Esophagus muscularis mucosa (tissue), 4 donors: ENCODE measurements around the gene GPR137B. TPM values are rescaled to one million over a fixed set of nuclear protein-coding genes. Genes with fewer than 3 reads are reported as not detected.

Experiments used
- DNase-seq: peaks from one replicate; pipeline ENCODE4 v3.0.0-alpha.2; 2017; ENCODE audit errors: extremely low spot score
- H3K27ac ChIP-seq, 4 donors: fragments of 200-600 bp; sonication (generic); replicated peaks in 1 of 4; 1 replicate in 3 of 4; 2 replicates in 1 of 4; pipeline ENCODE4 v1.5.1; 2016 to 2019; ENCODE audit warnings: mild to moderate bottlenecking in 1 of 4
- H3K27me3 ChIP-seq, 4 donors: fragments of 200-600 bp; sonication (generic); one replicate each; pipeline versions ENCODE4 v1.5.1 to v1.6.0; 2016 to 2019
- H3K36me3 ChIP-seq, 4 donors: fragments of 200-600 bp; sonication (generic); one replicate each; pipeline ENCODE4 v1.5.1; 2016 to 2019
- H3K4me1 ChIP-seq, 4 donors: fragments of 200-600 bp; sonication (generic); one replicate each; pipeline ENCODE4 v1.5.1; 2016 to 2019
- H3K4me3 ChIP-seq, 4 donors: fragments of 200-600 bp; sonication (generic); 1 replicate in 2 of 4; 2 replicates in 2 of 4; pipeline ENCODE4 v1.5.1; 2016 to 2019; ENCODE audit warnings: mild to moderate bottlenecking in 4 of 4, moderate library complexity in 1 of 4
- H3K9me3 ChIP-seq, 4 donors: fragments of 200-600 bp; sonication (generic); 1 replicate in 3 of 4; 2 replicates in 1 of 4; pipeline ENCODE4 v1.5.1; 2016 to 2019
- EP300 ChIP-seq: sonication (generic); formaldehyde crosslinking; IDR thresholded peaks from one replicate; pipeline ENCODE4 v1.6.1; 2017; ENCODE audit warnings: antibody characterized with exemption
- POLR2A ChIP-seq: fragments of 450-650 bp; IDR thresholded peaks from one replicate; pipeline ENCODE4 v1.6.1; 2017; ENCODE audit warnings: antibody characterized with exemption, moderate library complexity, mild to moderate bottlenecking, low read depth
- POLR2AphosphoS5 ChIP-seq, 2 donors: sonication (generic); formaldehyde crosslinking; IDR thresholded peaks; one replicate each; pipeline ENCODE4 v1.6.1; 2017; ENCODE audit warnings: antibody characterized with exemption in 2 of 2
- WGBS: methylation state at CpG from one replicate; pipeline ENCODE4 v1.1.5; 2018; 5-methylcytosine and 5-hydroxymethylcytosine counted together
- intact Hi-C: fragments of 100-400 bp; cut with DNase I; formaldehyde crosslinking; loops from one replicate; pipeline ENCODE4 v1.15.1; 2023
- total RNA-seq, 4 donors: library from RNA; depleted of rRNA; stranded (reverse); fragments of >200 nt; gene quantifications; one replicate each; pipeline versions ENCODE4 v1.1.0 to v1.2.1, GENCODE V29; 2016
- TF ChIP-seq, protein P1 (sequence below), 3 experiments: fragments of 200-600 bp in 2 of 3; fragments of 450-650 bp in 1 of 3; sonication (generic) in 2 of 3; IDR thresholded peaks; one replicate each; pipeline ENCODE4 v1.5.1; 2017 to 2019; ENCODE audit warnings: antibody characterized with exemption in 3 of 3, mild to moderate bottlenecking in 2 of 3, moderate library complexity in 1 of 3

The GPR137B gene
- total RNA-seq, 4 donors from 2014 or later, result 14.5 to 21.3 (median 15.7) TPM

DNA sequence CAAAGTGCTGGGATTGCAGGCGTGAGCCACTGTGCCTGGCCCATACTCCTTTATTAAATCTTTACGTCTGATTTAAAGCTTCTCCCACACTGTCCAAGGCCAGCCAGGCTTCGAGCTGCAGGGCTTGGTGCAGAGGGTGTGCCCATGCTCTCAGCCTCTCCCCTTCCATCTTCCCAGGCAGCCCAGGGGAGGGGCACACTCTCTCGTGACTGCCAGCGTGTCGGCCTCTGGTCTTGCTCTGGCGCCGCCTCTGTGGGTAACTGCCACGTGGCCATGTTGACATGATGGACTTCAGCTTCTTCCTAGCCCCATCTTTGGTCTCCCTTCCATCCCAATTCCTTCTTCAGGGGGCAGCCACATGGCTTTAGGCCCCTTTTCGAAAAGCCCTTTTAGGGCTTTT lies 4.7 kb downstream of the GPR137B start:
- no peaks in the 10 kb centered on the region for H3K9me3 ChIP-seq
- no peak overlapping the region for H3K4me3 ChIP-seq
- no peaks in the 10 kb centered on the region for H3K36me3 ChIP-seq
- DNase-seq, result no peak
- 77% methylated on average over 10 of the region's 10 CpGs for WGBS
- H3K27me3 ChIP-seq, result no peaks in the 10 kb centered on the region
- no peak overlapping the region for H3K27ac ChIP-seq
- TF ChIP-seq POLR2AphosphoS5 (IDR thresholded peaks at IDR 0.05) (no peak), POLR2A (no peak), EP300 (no peak)
- TF ChIP-seq, protein P1, sequence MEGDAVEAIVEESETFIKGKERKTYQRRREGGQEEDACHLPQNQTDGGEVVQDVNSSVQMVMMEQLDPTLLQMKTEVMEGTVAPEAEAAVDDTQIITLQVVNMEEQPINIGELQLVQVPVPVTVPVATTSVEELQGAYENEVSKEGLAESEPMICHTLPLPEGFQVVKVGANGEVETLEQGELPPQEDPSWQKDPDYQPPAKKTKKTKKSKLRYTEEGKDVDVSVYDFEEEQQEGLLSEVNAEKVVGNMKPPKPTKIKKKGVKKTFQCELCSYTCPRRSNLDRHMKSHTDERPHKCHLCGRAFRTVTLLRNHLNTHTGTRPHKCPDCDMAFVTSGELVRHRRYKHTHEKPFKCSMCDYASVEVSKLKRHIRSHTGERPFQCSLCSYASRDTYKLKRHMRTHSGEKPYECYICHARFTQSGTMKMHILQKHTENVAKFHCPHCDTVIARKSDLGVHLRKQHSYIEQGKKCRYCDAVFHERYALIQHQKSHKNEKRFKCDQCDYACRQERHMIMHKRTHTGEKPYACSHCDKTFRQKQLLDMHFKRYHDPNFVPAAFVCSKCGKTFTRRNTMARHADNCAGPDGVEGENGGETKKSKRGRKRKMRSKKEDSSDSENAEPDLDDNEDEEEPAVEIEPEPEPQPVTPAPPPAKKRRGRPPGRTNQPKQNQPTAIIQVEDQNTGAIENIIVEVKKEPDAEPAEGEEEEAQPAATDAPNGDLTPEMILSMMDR (IDR thresholded peaks at IDR 0.05), result no peak
- H3K4me1 ChIP-seq, result peaks cover 36 to 60% (median 47%) of the 10 kb centered on the region in 4 donors
- intact Hi-C loops, result no loop called here

DNA sequence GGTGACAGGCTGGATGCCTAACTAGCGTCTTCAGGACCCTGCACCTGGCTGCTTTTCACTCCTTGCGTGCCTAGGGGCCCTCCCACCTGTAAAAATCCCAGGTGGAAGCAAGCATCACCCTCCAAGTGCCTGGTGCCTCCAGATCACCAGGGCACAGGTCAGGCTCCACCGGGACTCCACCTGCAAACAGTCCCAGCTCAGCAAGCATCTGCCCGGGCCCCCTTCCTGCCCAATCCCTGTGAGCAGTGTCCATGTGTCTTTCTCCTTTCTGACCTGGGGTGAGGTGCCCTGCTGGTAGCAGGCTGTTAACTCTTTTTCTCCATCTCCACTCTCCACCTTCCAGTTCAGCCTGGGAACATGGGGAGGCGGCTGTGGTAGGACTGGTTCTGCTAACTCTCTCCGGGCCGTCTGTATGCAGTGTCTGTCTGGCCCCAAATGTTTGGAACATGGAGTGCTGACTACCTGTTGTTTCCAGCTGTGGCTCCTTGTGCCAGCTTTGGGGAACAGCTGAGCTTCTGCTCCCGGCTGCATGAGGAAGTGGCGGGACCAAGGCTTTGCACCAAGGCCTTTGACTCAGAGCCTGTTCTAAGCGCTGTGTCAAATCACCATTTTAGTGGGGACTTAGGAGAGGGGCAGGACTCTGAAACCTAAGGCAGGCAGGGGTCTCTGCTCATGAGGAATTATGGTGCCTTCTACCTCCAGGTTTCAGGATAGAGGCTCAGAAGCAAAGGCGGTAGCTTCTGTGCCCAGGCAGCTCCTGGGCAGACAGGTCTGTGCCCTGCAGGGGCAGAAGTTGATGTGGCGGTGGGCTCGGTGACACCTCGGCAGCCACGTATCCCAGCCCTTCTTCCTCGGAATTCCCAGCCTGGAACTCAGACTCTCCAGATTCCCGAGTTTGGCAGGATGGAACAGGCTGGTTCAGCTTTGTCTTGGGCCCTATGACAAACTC lies 5.5 kb downstream of the GPR137B start:
- WGBS, result 89% methylated on average over 12 of the region's 17 CpGs
- no peaks in the 10 kb centered on the region for H3K36me3 ChIP-seq
- no peak for DNase-seq
- intact Hi-C loops, result no loop called here
- no peak for TF ChIP-seq EP300
- no peak for TF ChIP-seq POLR2AphosphoS5 (IDR thresholded peaks at IDR 0.05)
- no peaks in the 10 kb centered on the region for H3K27me3 ChIP-seq
- H3K27ac ChIP-seq, result no peak overlapping the region
- H3K4me1 ChIP-seq, result peaks cover 31 to 62% (median 44%) of the 10 kb centered on the region in 4 donors
- no peaks in the 10 kb centered on the region for H3K9me3 ChIP-seq
- no peak overlapping the region for H3K4me3 ChIP-seq

DNA sequence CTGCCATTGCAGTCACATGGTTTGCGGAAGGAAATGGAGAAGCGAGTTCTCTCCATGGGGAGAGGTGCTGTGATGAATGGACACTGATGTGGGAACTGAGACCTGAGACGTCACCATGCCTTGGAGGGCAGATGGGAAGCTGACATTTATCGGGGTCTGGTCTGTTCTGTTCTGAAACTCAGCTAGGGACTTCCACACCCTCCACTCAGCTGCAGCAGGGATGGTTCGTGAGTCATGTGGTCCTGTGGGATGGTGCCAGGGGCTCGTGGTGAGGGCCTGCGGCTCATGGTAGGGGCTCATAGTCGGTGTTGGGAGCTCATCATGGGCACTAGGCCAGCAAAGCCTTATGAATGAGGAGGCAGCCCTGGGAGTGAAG lies 6.1 kb downstream of the GPR137B start:
- Histone ChIP-seq H3K4me3 (no peak overlapping the region), H3K4me1 (peaks cover 24 to 59% (median 37%) of the 10 kb centered on the region in 4 donors), H3K9me3 (no peaks in the 10 kb centered on the region), H3K36me3 (no peaks in the 10 kb centered on the region), H3K27me3 (no peaks in the 10 kb centered on the region), H3K27ac (no peak overlapping the region)
- intact Hi-C loops, result no loop called here
- DNase-seq, result no peak
- 79% methylated on average over 4 of the region's 8 CpGs for WGBS
- TF ChIP-seq POLR2AphosphoS5 (IDR thresholded peaks at IDR 0.05) (no peak), EP300 (no peak), POLR2A (no peak)
- TF ChIP-seq, protein P1 (IDR thresholded peaks at IDR 0.05), result no peak

DNA sequence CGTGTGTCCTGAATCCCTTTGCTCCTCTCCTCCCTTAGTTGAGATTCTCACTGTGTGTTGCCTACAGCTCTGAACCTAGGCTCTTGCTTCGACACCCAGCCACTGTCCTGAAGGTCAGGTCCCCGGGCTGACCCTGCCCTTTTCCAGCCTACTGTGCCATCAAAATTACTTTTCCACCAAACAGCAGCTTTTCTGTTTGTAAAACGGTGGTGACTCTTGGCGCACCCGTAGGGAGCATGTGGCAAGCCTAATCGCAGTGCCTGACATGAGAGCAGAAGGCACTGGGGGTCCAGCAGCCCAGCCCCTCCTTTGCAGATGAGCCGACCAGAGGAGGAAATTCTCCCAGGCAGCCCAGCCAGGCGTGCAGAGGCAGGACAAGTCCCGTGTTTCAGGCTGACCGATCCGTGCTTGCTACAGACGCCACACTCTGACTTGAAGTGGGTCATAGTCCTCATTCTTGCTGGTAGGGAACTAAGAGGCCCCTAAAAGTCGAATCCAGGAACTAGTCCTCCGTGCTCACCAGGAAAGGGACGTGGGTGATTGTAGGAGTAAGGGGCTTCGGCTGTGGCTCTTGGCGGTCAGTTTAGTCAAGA lies 6.8 kb downstream of the GPR137B start:
- H3K4me1 ChIP-seq, result peaks cover 18 to 52% (median 31%) of the 10 kb centered on the region in 4 donors
- no peak overlapping the region for H3K27ac ChIP-seq
- H3K36me3 ChIP-seq, result no peaks in the 10 kb centered on the region
- no peaks in the 10 kb centered on the region for H3K9me3 ChIP-seq
- intact Hi-C loops, result no loop called here
- no peak overlapping the region for H3K4me3 ChIP-seq
- WGBS, result 82% methylated on average over 18 of the region's 18 CpGs
- DNase-seq, result no peak
- TF ChIP-seq POLR2AphosphoS5 (IDR thresholded peaks at IDR 0.05) (no peak), EP300 (no peak), POLR2A (no peak)
- TF ChIP-seq, protein P1 (IDR thresholded peaks at IDR 0.05), result no peak
- no peaks in the 10 kb centered on the region for H3K27me3 ChIP-seq

DNA sequence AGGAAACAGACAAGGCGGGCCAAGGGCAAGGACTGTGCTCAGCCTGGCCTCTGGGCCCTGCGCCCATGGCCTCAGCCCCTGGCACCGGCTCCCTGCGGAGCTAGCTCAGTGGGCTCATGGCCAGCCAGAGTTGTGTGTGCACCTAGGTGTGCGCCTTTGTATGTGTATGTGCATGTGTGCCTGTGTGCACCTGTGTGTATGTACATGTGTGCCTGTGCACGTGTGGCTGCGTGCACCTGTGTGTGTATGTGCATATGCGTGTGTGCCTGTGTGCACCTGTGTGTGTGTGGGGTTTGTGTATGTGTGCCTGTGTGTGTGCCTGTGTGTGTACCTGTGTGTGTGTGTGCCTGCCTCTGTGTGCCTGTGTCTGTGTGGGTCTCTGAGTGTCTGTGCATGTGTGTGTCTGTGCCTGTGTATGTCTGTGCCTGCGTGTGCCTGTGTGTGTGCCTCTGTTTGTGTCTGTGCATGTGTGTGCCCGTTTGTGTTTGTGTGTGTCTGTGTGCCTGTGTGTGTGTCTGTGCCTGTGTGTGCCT lies 7.4 kb downstream of the GPR137B start:
- Histone ChIP-seq H3K27ac (no peak overlapping the region), H3K9me3 (no peaks in the 10 kb centered on the region), H3K4me3 (no peak overlapping the region), H3K27me3 (no peaks in the 10 kb centered on the region), H3K4me1 (peaks cover 11 to 50% (median 24%) of the 10 kb centered on the region in 4 donors), H3K36me3 (no peaks in the 10 kb centered on the region)
- intact Hi-C loops, result no loop called here
- DNase-seq, result no peak
- WGBS, result 88% methylated on average over 9 of the region's 10 CpGs
- TF ChIP-seq EP300 (no peak), POLR2AphosphoS5 (IDR thresholded peaks at IDR 0.05) (no peak), POLR2A (no peak)
- TF ChIP-seq, protein P1 (IDR thresholded peaks at IDR 0.05), result no peak
